Measurements from ENCODE around the gene MAD1L1. TPM values are rescaled to one million over a fixed set of nuclear protein-coding genes. Genes with fewer than 3 reads are reported as not detected.

MAD1L1 gene
- total and polyA plus RNA-seq, 2 of the 13 experiments (the other 11 are each of a cell fraction or from before 2014, with no cell fraction given), result 17.4 to 64.7 TPM

DNA sequence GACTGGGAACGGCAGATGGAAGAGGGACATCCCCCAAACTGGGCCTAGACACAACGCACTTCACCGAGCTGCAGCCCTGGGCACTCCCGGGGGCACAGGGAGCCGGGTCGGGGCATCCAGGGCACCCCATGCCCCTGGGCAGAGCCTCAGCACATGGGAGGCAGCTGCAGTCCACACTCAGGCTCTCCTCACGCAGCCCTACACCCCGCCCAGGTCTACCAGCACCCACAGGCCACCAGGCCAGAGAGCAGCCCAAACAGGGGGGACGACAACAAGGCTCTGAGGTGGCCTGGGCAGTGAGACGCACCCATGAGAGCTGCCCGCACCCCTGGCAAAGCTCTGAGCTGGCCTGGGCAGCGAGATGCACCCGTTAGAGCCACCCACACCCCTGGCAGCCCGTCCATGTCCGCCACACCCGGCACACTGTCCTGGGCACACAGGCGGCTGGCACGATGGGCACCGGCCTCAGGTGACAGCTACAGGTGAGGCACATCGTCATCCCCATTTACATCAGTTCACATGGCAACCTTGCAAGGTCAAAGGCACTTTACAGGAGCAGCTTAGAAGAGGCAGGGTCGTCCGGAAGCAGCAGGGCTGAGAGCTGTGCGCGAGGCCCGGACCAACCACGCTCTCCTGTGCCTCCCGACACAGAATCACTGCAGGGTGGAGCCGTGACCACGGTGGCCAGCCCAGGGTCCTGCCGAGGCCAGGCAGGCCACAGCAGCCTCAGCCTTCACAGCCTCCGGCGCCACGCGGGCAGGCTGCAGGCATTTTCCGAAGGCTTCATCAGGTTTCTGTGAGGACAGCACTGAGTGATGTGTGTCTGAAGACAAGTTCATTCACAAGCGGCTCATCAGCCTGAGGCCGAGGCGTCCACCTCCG lies 228.6 kb downstream of the MAD1L1 start:
- no peak overlapping the region for H2AFZ ChIP-seq (ENCODE audit: low read length)
- WGBS (ENCODE audit: low lambda C conversion rate), result 95% methylated on average over 15 of the region's 39 CpGs
- BruUV-seq (replicated peaks), result no TSS peak
- H3K4me2 ChIP-seq (ENCODE audit: low read depth, low read length), result no peak overlapping the region
- CTCF ChIA-PET (ENCODE audit: low intra/inter-chr PET ratio, low total read pairs), result no interaction called here
- H3K4me3 ChIP-seq (replicated peaks in 1 of 3; ENCODE audit: insufficient read depth in 1 of 3, low read depth in 2 of 3, low read length in 3 of 3), result no peak overlapping the region
- POLR2A ChIA-PET, result no interaction called here
- no peaks in the 10 kb centered on the region for H3K27me3 ChIP-seq (ENCODE audit: control insufficient read depth in 1 of 2, insufficient read depth in 2 of 2, low read length in 2 of 2)
- H3K9ac ChIP-seq (ENCODE audit: insufficient read depth, low read depth, low read length), result no peak overlapping the region
- H3K36me3 ChIP-seq (replicated peaks in 1 of 2; ENCODE audit: control insufficient read depth in 1 of 2, insufficient read depth in 2 of 2, low read length in 2 of 2), result peaks cover 1 to 11% of the 10 kb centered on the region in 2 experiments; a peak in 3 of 5 replicates
- FAIRE-seq (no peak), DNase-seq (ENCODE audit: low spot score) (no peak), ATAC-seq (no peak)
- no peak overlapping the region for H3K27ac ChIP-seq (ENCODE audit: extremely low read length, insufficient read depth, low read length)
- H3K9me3 ChIP-seq (ENCODE audit: low read length), result no peaks in the 10 kb centered on the region
- in situ Hi-C loops (cut with HindIII; ENCODE audit: extremely low pct_ligation_motif_present, low pct_unique_long_range_greater_than_20kb), result no loop called here
- intact Hi-C loops (cut with micrococcal nuclease; ENCODE audit: unreplicated experiment), result no loop called here
- no peaks in the 10 kb centered on the region for H4K20me1 ChIP-seq (ENCODE audit: insufficient read depth, low read length)
- H3K4me1 ChIP-seq (ENCODE audit: insufficient read depth, low read length), result 0 out of 2 replicates have a peak, but pooled peaks cover 5% of the 10 kb centered on the region
- H3K79me2 ChIP-seq (ENCODE audit: insufficient read depth, low read length), result no peaks in the 10 kb centered on the region
- peak; percentile 18 for TF ChIP-seq AGO2 (optimal IDR thresholded peaks at IDR 0.05; ENCODE audit: low read depth, low read length)
- TF ChIP-seq ZBTB3 (CRISPR knock-in tag; IDR thresholded peaks at IDR 0.05; ENCODE audit: borderline replicate concordance, low read depth), result no peak
- TF ChIP-seq, protein P1, sequence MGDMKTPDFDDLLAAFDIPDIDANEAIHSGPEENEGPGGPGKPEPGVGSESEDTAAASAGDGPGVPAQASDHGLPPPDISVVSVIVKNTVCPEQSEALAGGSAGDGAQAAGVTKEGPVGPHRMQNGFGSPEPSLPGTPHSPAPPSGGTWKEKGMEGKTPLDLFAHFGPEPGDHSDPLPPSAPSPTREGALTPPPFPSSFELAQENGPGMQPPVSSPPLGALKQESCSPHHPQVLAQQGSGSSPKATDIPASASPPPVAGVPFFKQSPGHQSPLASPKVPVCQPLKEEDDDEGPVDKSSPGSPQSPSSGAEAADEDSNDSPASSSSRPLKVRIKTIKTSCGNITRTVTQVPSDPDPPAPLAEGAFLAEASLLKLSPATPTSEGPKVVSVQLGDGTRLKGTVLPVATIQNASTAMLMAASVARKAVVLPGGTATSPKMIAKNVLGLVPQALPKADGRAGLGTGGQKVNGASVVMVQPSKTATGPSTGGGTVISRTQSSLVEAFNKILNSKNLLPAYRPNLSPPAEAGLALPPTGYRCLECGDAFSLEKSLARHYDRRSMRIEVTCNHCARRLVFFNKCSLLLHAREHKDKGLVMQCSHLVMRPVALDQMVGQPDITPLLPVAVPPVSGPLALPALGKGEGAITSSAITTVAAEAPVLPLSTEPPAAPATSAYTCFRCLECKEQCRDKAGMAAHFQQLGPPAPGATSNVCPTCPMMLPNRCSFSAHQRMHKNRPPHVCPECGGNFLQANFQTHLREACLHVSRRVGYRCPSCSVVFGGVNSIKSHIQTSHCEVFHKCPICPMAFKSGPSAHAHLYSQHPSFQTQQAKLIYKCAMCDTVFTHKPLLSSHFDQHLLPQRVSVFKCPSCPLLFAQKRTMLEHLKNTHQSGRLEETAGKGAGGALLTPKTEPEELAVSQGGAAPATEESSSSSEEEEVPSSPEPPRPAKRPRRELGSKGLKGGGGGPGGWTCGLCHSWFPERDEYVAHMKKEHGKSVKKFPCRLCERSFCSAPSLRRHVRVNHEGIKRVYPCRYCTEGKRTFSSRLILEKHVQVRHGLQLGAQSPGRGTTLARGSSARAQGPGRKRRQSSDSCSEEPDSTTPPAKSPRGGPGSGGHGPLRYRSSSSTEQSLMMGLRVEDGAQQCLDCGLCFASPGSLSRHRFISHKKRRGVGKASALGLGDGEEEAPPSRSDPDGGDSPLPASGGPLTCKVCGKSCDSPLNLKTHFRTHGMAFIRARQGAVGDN (CRISPR knock-in tag; IDR thresholded peaks at IDR 0.05), result peak; percentile 10
- peak; percentile 42 for TF ChIP-seq ZNF883 (CRISPR knock-in tag; IDR thresholded peaks at IDR 0.05; ENCODE audit: not compliant biosample characterization)
- TF ChIP-seq, protein P2, sequence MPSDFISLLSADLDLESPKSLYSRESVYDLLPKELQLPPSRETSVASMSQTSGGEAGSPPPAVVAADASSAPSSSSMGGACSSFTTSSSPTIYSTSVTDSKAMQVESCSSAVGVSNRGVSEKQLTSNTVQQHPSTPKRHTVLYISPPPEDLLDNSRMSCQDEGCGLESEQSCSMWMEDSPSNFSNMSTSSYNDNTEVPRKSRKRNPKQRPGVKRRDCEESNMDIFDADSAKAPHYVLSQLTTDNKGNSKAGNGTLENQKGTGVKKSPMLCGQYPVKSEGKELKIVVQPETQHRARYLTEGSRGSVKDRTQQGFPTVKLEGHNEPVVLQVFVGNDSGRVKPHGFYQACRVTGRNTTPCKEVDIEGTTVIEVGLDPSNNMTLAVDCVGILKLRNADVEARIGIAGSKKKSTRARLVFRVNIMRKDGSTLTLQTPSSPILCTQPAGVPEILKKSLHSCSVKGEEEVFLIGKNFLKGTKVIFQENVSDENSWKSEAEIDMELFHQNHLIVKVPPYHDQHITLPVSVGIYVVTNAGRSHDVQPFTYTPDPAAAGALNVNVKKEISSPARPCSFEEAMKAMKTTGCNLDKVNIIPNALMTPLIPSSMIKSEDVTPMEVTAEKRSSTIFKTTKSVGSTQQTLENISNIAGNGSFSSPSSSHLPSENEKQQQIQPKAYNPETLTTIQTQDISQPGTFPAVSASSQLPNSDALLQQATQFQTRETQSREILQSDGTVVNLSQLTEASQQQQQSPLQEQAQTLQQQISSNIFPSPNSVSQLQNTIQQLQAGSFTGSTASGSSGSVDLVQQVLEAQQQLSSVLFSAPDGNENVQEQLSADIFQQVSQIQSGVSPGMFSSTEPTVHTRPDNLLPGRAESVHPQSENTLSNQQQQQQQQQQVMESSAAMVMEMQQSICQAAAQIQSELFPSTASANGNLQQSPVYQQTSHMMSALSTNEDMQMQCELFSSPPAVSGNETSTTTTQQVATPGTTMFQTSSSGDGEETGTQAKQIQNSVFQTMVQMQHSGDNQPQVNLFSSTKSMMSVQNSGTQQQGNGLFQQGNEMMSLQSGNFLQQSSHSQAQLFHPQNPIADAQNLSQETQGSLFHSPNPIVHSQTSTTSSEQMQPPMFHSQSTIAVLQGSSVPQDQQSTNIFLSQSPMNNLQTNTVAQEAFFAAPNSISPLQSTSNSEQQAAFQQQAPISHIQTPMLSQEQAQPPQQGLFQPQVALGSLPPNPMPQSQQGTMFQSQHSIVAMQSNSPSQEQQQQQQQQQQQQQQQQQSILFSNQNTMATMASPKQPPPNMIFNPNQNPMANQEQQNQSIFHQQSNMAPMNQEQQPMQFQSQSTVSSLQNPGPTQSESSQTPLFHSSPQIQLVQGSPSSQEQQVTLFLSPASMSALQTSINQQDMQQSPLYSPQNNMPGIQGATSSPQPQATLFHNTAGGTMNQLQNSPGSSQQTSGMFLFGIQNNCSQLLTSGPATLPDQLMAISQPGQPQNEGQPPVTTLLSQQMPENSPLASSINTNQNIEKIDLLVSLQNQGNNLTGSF (CRISPR knock-in tag; IDR thresholded peaks at IDR 0.05), result no peak
- no peak for TF ChIP-seq MXD3 (CRISPR knock-in tag; IDR thresholded peaks at IDR 0.05)
- TF ChIP-seq GABPB1 (CRISPR knock-in tag; IDR thresholded peaks at IDR 0.05), result no peak
- TF ChIP-seq CENPX (CRISPR knock-in tag; IDR thresholded peaks at IDR 0.05), result no peak
- TF ChIP-seq ZNF20 (CRISPR knock-in tag; IDR thresholded peaks at IDR 0.05), result no peak
- TF ChIP-seq, protein P3, sequence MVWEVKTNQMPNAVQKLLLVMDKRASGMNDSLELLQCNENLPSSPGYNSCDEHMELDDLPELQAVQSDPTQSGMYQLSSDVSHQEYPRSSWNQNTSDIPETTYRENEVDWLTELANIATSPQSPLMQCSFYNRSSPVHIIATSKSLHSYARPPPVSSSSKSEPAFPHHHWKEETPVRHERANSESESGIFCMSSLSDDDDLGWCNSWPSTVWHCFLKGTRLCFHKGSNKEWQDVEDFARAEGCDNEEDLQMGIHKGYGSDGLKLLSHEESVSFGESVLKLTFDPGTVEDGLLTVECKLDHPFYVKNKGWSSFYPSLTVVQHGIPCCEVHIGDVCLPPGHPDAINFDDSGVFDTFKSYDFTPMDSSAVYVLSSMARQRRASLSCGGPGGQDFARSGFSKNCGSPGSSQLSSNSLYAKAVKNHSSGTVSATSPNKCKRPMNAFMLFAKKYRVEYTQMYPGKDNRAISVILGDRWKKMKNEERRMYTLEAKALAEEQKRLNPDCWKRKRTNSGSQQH (CRISPR knock-in tag; IDR thresholded peaks at IDR 0.05; ENCODE audit: low read depth), result no peak
- TF ChIP-seq ZSCAN25 (CRISPR knock-in tag; IDR thresholded peaks at IDR 0.05), result peak; percentile 66

All from HepG2 (cell line).